ENCODE results near the gene ELAVL3.

ELAVL3 gene

GRCh38 chr19:11489378-11489777 lies 8.5 kb upstream of the ELAVL3 start:
- no peak for ATAC-seq
- no peak for TF ChIP-seq BACH2 (CRISPR knock-in tag; IDR thresholded peaks at IDR 0.05; ENCODE audit: borderline replicate concordance)
- no peak for TF ChIP-seq CSDC2 (CRISPR knock-in tag; IDR thresholded peaks at IDR 0.05)
- no peak for TF ChIP-seq TCF4 (CRISPR knock-in tag; IDR thresholded peaks at IDR 0.05; ENCODE audit: borderline replicate concordance)
- no peak for TF ChIP-seq ESRRG (CRISPR knock-in tag; IDR thresholded peaks at IDR 0.05)

- TF ChIP-seq PATZ1 (CRISPR knock-in tag; IDR thresholded peaks at IDR 0.05; ENCODE audit: borderline replicate concordance) (no peak), TSHZ2 (CRISPR knock-in tag; IDR thresholded peaks at IDR 0.05) (no peak), BACH2 (CRISPR knock-in tag; IDR thresholded peaks at IDR 0.05; ENCODE audit: borderline replicate concordance) (no peak), ESRRG (CRISPR knock-in tag; IDR thresholded peaks at IDR 0.05) (no peak), CREB5 (CRISPR knock-in tag; IDR thresholded peaks at IDR 0.05; ENCODE audit: low read depth) (no peak), ZFP30 (CRISPR knock-in tag; IDR thresholded peaks at IDR 0.05) (no peak), ZNF70 (CRISPR knock-in tag; IDR thresholded peaks at IDR 0.05) (no peak), ZNF8 (CRISPR knock-in tag; IDR thresholded peaks at IDR 0.05) (no peak), ARNTL (CRISPR knock-in tag; IDR thresholded peaks at IDR 0.05; ENCODE audit: borderline replicate concordance, low read depth) (no peak), CSRNP3 (CRISPR knock-in tag; IDR thresholded peaks at IDR 0.05) (no peak), OSR1 (CRISPR knock-in tag; IDR thresholded peaks at IDR 0.05) (no peak), POU6F1 (CRISPR knock-in tag; IDR thresholded peaks at IDR 0.05; ENCODE audit: borderline replicate concordance, low read depth) (no peak)
- no peak for ATAC-seq
Observed at GRCh38 chr19:11486661-11487503, 6.0 kb upstream of the ELAVL3 start.

GRCh38 chr19:11485245-11485837 lies 4.5 kb upstream of the ELAVL3 start:
- ATAC-seq, result no peak
- TF ChIP-seq ZNF8 (CRISPR knock-in tag; IDR thresholded peaks at IDR 0.05) (no peak), POU6F1 (CRISPR knock-in tag; IDR thresholded peaks at IDR 0.05; ENCODE audit: borderline replicate concordance, low read depth) (no peak), CSDC2 (CRISPR knock-in tag; IDR thresholded peaks at IDR 0.05) (no peak), TSHZ2 (CRISPR knock-in tag; IDR thresholded peaks at IDR 0.05) (no peak), PPARA (CRISPR knock-in tag; IDR thresholded peaks at IDR 0.05; ENCODE audit: borderline replicate concordance) (no peak), BACH2 (CRISPR knock-in tag; IDR thresholded peaks at IDR 0.05; ENCODE audit: borderline replicate concordance) (no peak), OSR1 (CRISPR knock-in tag; IDR thresholded peaks at IDR 0.05) (no peak), RARB (CRISPR knock-in tag; IDR thresholded peaks at IDR 0.05) (no peak), TCF4 (CRISPR knock-in tag; IDR thresholded peaks at IDR 0.05; ENCODE audit: borderline replicate concordance) (no peak), ZNF565 (CRISPR knock-in tag; conservative IDR thresholded peaks at IDR 0.05; ENCODE audit: low read depth) (no peak), CREB5 (CRISPR knock-in tag; IDR thresholded peaks at IDR 0.05; ENCODE audit: low read depth) (no peak), TOX (CRISPR knock-in tag; IDR thresholded peaks at IDR 0.05; ENCODE audit: borderline replicate concordance) (no peak), ZFP30 (CRISPR knock-in tag; IDR thresholded peaks at IDR 0.05) (no peak), ARNTL (CRISPR knock-in tag; IDR thresholded peaks at IDR 0.05; ENCODE audit: borderline replicate concordance, low read depth) (no peak), ISL1 (CRISPR knock-in tag; IDR thresholded peaks at IDR 0.05) (no peak)
